ENCODE data around the gene BEGAIN.

DNA sequence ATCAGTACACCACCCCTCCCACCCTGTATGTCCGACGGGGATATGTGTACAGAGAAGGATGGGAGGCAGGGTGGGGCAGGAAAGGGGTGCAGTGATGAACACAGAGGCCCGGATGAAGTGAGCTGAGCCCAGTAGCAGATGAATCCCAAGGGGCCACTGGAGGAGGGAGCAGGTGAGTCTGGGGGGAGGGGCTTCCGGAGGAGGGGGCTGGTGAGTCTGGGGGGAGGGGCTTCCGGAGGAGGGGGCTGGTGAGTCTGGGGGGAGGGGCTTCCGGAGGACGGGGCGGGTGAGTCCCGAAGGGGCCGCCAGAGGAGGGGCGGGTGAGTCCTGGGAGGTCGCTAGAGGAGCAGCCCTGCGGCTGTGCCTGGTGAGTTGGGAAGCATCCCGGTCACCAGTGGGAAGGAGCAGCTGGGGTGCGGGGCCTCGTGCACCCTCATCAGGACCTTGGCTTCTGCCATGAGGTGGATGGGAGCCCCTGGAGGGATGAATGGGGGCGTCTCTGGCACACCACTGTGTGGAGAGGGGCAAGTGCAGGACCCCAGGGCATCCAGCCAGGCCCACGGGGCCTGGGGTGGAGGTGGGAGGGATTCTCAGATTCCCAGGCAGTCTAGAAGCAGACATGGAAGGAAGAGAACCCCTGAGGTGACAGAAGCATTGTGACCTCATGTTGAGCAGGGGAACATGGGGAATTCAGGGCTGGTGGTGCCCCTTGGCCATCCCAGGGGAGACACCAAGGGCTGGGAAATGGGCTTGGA is 14.0 kb downstream of the BEGAIN start:
- no peak for TF ChIP-seq POLR2A (IDR thresholded peaks at IDR 0.05)
- TF ChIP-seq, protein P1, sequence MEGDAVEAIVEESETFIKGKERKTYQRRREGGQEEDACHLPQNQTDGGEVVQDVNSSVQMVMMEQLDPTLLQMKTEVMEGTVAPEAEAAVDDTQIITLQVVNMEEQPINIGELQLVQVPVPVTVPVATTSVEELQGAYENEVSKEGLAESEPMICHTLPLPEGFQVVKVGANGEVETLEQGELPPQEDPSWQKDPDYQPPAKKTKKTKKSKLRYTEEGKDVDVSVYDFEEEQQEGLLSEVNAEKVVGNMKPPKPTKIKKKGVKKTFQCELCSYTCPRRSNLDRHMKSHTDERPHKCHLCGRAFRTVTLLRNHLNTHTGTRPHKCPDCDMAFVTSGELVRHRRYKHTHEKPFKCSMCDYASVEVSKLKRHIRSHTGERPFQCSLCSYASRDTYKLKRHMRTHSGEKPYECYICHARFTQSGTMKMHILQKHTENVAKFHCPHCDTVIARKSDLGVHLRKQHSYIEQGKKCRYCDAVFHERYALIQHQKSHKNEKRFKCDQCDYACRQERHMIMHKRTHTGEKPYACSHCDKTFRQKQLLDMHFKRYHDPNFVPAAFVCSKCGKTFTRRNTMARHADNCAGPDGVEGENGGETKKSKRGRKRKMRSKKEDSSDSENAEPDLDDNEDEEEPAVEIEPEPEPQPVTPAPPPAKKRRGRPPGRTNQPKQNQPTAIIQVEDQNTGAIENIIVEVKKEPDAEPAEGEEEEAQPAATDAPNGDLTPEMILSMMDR (IDR thresholded peaks at IDR 0.05 in 4 of 5, conservative IDR thresholded peaks at IDR 0.05 in 1 of 5) = no peak

Measured in gastrocnemius medialis (tissue), 4 donors.